IPS-15b (cell line): ENCODE results near the gene CAPN5.

Source experiments
- H3K27me3 ChIP-seq: one replicate; pipeline ENCODE4 v1.6.1; 2013; ENCODE audit warnings: low read length; ENCODE audit not compliant: control insufficient read depth, insufficient read depth
- H3K36me3 ChIP-seq: one replicate; pipeline ENCODE4 v1.6.1; 2013; ENCODE audit warnings: low read length; ENCODE audit not compliant: control insufficient read depth, insufficient read depth
- H3K4me1 ChIP-seq: one replicate; pipeline ENCODE4 v1.6.1; 2013; ENCODE audit warnings: mild to moderate bottlenecking, low read length; ENCODE audit not compliant: control insufficient read depth, insufficient read depth
- H3K4me3 ChIP-seq: one replicate; pipeline ENCODE4 v1.5.1; 2013; ENCODE audit warnings: low read depth, low read length
- H3K9ac ChIP-seq: one replicate; pipeline ENCODE4 v1.6.1; 2013; ENCODE audit warnings: low read depth, mild to moderate bottlenecking, low read length
- H3K9me3 ChIP-seq: one replicate; pipeline ENCODE4 v1.6.1; 2013; ENCODE audit warnings: mild to moderate bottlenecking, low read length; ENCODE audit not compliant: control insufficient read depth, insufficient read depth

CAPN5 gene

DNA sequence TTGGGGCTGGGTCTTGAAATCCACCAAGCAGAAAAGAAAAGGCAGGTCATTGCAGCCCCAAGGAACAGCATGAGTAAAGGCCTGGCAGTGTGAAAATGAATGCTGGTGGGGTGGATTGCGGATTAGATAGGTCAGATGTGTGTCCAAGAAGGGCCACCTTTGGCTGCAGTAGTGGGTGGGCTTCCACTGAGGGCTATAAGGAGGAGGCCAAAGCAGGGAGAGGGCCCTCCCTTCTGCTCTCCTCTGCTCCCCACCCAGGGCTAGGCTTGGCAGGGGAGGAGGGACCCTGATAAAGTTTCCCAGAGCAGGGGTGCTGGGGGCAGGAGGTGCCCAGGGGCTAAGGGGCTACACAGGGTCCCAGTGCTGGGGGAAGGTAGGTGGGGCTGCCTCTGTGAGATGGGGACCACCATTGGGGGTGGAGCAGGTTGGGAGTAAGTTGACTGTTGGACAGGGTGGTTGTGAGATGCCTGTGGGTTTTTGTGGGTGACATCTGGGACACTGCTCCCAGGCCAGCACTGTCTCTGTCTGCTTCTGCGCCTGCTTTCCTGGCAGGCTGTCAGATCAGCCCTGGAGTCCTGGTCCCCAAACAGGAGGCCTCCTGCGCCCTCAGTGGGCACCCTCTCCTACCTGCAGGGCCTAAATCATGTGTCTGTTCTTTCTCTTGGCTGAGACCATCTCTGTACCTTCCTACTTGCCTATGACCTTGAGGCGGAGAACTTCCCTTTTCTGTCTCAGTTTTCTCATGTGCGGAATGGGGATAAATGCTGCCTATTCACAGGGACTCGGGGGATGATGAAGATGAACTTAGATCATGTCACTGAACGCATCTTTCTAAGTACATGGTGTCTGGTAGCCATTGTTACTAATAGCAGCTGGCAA, 1.9 kb downstream of the CAPN5 start:
- no peak overlapping the region for H3K9ac ChIP-seq
- H3K4me1 ChIP-seq, result peaks cover 3% of the 10 kb centered on the region
- no peak overlapping the region for H3K4me3 ChIP-seq
- H3K27me3 ChIP-seq, result peaks cover 10% of the 10 kb centered on the region
- H3K9me3 ChIP-seq, result no peaks in the 10 kb centered on the region
- no peaks in the 10 kb centered on the region for H3K36me3 ChIP-seq

DNA sequence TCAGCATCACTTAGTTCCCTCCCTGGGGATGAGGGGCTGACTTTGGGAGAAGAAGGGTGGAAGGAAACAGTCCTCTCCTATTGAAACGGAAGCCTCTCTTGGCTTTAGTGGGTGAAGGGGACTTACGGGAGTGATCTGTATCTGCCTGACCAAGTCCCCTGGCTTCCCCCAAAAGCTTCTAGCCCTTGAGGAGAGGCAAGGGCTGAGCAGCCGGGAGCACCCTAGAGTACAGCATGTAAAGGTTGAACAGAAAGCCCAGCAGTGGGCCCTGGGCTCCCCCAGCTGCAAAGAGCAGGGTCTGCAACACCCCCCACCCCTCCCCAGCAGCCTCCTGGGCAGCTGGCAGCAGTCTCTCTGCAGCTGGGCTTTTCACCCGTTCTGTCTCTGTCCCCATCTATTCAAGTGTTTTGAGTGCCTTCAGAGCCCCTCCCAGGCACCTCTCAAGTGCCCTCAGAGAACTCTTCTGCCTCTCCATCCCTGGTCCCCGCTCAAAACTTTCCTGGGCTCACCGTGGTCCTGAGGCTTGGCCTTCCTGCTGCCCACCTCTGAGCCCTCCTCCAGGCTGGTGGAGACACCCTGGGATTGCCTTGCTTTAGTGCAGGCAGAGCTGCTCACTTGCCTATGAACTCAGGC, 2.7 kb downstream of the CAPN5 start:
- H3K36me3 ChIP-seq, result no peaks in the 10 kb centered on the region
- H3K4me3 ChIP-seq, result no peak overlapping the region
- no peaks in the 10 kb centered on the region for H3K9me3 ChIP-seq
- H3K27me3 ChIP-seq, result peaks cover 10% of the 10 kb centered on the region
- H3K9ac ChIP-seq, result no peak overlapping the region
- H3K4me1 ChIP-seq, result peaks cover 3% of the 10 kb centered on the region

DNA sequence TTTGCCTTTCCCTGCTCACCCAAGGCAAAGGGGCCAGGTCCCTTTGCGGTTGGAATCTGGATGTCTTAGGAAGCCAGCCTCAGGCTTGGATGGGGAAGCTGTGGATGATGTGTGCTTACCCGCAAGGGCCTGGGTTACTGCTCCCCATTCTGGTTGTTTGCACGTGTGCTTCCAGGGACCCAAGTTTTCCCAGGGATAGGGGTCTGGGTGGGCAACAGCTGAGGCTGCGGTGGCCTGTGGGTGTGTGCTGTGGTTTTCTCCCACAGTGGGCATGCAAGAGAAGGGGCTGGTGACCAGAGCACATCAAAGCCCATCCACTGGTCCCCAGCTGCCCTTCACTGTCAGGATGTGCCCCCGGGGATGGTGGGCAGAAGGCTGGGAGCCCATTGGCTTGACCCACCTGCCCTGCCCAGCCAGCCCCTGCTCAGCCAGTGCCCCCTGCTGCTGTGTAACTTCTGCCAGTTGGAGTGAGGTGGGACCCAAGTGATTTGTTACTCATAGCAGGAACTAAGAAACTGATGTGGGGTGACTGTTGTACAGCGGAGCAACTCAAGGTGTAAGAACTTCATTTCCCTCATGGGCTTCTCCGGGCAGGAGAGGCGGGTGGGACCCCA, 3.3 kb downstream of the CAPN5 start:
- H3K36me3 ChIP-seq, result no peaks in the 10 kb centered on the region
- H3K27me3 ChIP-seq, result peaks cover 6% of the 10 kb centered on the region
- no peaks in the 10 kb centered on the region for H3K9me3 ChIP-seq
- H3K4me1 ChIP-seq, result peaks cover 3% of the 10 kb centered on the region
- no peak overlapping the region for H3K4me3 ChIP-seq
- no peak overlapping the region for H3K9ac ChIP-seq

DNA sequence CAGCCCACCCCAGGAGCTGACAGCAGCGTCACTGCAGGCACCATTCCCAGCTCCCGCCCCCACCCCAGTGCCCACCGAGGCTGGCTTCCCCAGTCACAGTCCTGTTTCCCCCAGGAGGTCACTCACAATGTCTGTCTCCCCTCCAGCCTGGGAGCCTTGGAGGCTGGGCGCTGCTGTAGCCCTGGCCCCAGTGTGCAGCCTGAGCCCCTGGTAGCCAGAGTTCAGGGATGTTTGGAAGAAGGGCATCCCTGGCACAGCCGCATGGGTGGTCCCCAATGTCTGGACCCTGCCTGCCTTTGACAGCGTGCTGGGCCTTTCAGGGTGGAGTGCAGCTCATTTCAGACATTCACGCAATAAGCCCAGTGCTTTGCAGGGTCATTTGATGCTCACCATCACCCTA, 4.3 kb downstream of the CAPN5 start:
- H3K36me3 ChIP-seq, result no peaks in the 10 kb centered on the region
- H3K9ac ChIP-seq, result no peak overlapping the region
- no peaks in the 10 kb centered on the region for H3K4me1 ChIP-seq
- H3K27me3 ChIP-seq, result no peaks in the 10 kb centered on the region
- H3K4me3 ChIP-seq, result no peak overlapping the region
- no peaks in the 10 kb centered on the region for H3K9me3 ChIP-seq

DNA sequence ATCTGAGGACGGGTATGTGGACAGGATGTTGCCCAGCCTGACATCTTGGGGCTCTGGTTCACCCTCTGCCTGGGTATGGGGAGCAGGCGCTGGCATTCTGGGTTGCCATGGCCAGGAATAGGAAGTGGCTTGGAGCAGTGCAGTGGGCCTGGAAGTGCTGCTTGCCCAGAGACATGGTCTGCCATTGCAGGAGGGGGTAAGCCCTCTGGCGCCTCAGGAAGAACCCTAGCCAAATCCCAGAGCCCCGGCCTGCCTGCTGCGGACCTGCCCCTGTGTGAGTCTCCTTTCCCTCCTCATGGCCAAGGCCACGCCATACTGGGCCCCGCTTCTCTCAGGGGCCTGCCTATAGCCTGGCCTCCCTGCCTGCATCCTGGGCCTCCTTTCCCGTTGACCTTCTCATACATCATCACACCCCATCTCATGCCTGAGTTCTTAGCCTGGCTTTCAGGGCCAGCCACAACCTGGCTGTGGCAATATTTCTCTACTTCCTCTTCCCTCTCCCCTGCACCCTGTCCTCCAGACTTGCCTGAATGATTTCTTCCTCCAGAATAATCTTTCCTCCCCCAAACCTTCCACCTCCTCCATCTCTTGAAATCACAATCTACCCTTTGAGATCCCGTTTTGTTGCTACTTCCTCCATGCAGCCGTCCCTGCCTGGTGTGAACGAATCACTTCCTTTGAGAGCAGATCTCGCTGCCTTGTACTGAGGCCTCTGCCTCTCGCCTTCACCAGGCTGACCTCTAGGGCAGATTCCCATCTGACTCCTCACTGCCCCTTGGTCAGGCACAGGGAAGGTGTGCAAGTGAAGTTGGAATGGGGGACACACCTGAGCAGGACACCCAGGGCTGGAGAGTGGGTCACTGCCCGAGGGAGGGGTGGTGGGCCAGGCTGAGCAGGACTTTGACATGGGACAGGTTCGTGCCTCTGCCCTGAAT, 5.2 kb downstream of the CAPN5 start:
- Histone ChIP-seq H3K9me3 (no peaks in the 10 kb centered on the region), H3K4me3 (no peak overlapping the region), H3K4me1 (no peaks in the 10 kb centered on the region), H3K9ac (no peak overlapping the region), H3K27me3 (no peaks in the 10 kb centered on the region), H3K36me3 (no peaks in the 10 kb centered on the region)

DNA sequence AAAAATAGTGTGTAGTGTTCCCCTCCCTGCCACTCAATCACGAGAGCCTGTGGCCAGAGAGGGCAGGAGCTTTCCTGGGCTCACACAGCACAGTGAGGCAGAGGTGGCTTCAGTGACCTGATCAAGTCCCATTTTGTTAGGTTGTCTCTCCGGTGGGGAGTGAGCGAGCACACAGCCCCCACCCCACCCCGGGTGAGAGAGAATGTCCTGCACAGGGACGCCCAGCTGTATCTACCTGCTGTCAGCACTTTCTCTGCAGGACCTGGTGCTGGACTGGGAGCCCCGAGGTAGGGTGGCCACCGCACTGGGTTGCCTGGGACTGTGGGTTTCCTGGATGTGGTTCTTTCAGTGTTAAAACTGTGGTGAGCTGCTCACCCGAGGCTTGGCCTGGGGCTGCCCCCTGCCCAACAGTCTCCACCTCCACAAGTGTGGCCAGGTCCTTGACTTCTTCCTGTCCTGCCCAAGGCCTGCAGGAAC, 6.1 kb downstream of the CAPN5 start:
- no peaks in the 10 kb centered on the region for H3K27me3 ChIP-seq
- no peaks in the 10 kb centered on the region for H3K9me3 ChIP-seq
- H3K4me1 ChIP-seq, result no peaks in the 10 kb centered on the region
- H3K4me3 ChIP-seq, result no peak overlapping the region
- H3K36me3 ChIP-seq, result no peaks in the 10 kb centered on the region
- H3K9ac ChIP-seq, result no peak overlapping the region

DNA sequence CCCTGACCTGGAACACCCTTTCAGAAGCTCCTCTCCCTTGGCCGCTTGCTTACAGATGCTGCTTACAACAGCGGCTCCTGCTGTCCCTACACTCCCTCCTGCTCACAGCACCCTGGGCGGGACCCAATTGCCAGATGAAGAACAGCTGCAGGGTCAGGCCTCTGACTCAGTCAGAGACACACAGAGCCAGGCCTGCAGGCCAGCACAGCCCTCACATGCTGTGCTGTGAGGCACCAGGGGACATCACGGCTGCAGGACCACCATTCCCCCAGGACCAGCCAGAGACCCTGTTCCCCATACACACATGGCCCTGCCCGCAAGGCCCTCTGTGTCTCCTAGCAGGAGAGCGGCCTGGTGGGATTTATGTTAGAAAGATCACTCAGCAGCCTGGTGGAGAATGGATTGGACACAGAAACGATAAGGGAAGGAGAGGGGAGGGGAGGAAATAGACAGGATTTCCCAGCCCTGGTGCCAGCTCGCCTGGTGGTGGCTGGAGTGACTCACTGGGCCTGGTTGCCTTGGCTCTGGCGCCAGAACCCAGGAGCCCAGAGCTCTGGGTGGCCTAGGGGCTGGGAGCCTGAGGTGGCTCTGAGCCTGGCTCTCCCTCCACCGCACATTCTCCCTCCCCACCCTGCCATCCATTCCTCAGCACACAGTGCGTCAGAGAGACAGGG, 6.7 kb downstream of the CAPN5 start:
- no peaks in the 10 kb centered on the region for H3K4me1 ChIP-seq
- H3K27me3 ChIP-seq, result no peaks in the 10 kb centered on the region
- no peaks in the 10 kb centered on the region for H3K9me3 ChIP-seq
- H3K9ac ChIP-seq, result no peak overlapping the region
- no peak overlapping the region for H3K4me3 ChIP-seq
- H3K36me3 ChIP-seq, result no peaks in the 10 kb centered on the region

DNA sequence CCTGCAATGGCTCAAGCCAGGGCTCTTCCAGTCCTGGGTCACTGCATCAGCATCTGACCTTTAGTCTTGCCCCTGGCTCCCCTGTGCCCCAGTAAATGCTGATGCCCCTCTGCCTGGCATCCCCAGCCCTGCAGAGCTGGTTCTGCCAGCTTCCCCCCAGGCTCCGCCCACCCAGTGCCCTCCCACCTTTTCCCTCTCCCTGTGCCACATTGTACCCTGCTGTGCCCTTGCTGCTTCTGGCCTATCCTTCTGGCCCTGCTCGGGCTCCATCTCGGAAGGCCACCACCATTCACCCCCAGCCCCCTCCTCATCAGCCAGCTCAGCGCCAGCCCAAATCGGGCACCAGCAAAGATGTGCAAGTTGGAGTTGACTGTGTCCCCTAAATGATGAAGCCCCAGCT, 7.4 kb downstream of the CAPN5 start:
- no peak overlapping the region for H3K4me3 ChIP-seq
- no peaks in the 10 kb centered on the region for H3K9me3 ChIP-seq
- H3K4me1 ChIP-seq, result no peaks in the 10 kb centered on the region
- H3K27me3 ChIP-seq, result no peaks in the 10 kb centered on the region
- no peaks in the 10 kb centered on the region for H3K36me3 ChIP-seq
- H3K9ac ChIP-seq, result no peak overlapping the region

DNA sequence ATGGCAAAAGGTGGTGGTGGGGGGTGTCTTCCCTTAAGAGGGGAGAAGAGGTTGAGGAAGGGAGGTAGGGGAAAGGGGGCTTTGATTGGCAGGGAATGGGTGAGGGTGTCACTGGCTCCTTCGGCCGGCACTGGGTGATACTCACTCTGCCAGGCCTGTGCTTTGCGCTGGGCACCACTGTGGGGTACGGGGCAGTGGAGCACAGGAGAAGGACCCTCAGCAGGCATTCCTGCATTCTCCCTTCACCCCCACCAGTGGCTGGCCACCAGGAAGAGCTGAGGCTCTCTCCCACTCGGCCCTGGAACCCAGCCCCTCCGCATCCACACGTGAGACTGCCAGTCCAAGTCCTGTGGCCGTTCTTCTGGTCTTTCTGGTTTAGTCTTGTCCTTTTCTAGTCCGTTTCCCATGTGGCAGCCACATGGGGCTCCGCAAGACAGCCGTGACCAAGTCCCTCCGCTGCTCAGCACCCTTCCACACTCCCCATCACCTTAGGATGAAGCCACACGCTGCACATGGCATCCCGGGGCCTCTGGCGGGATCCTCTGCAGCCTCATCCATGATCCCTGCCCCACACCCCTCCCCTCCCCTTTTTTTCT, 8.0 kb downstream of the CAPN5 start:
- H3K9ac ChIP-seq, result no peak overlapping the region

DNA sequence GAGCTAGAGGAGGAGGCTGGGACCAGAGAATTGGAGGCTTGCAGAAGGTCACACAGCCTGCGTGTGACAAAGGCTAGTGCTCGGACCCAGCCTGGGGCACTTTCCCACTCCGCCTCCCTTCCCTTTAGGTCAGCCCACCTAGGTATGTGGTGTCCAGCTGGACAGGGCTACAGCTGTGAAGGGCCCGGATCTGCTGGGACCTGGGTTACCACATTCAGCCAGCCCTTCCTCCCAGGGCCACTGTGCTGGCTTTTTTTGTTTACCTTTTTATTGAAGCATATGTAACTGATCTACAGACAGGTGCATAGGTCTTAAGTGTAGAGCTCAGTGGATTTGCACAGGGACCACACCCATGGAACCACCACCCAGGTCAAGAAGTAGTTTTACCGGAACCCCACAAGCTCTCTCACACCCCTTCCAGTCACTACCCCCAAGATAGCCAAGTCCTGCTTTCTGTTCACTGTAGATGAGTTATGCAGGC, 8.7 kb downstream of the CAPN5 start:
- no peaks in the 10 kb centered on the region for H3K36me3 ChIP-seq
- H3K4me3 ChIP-seq, result no peak overlapping the region
- H3K9ac ChIP-seq, result no peak overlapping the region
- H3K4me1 ChIP-seq, result no peaks in the 10 kb centered on the region
- H3K9me3 ChIP-seq, result no peaks in the 10 kb centered on the region
- H3K27me3 ChIP-seq, result no peaks in the 10 kb centered on the region

More for the DNA sequence above, 8.0 kb downstream of the CAPN5 start:
- H3K27me3 ChIP-seq, result no peaks in the 10 kb centered on the region
- H3K4me3 ChIP-seq, result no peak overlapping the region
- H3K36me3 ChIP-seq, result no peaks in the 10 kb centered on the region
- H3K4me1 ChIP-seq, result no peaks in the 10 kb centered on the region
- no peaks in the 10 kb centered on the region for H3K9me3 ChIP-seq
